Ramos (cell line): ENCODE results near the gene LINC01488.

Experiments used
- in situ Hi-C: fragments of 300-500 bp; cut with MboI; formaldehyde crosslinking; loops from one replicate; pipeline ENCODE4 v1.14.3; 2022; ENCODE audit warnings: low sequenced_read_pairs; ENCODE audit not compliant: unreplicated experiment

Gene LINC01488

DNA sequence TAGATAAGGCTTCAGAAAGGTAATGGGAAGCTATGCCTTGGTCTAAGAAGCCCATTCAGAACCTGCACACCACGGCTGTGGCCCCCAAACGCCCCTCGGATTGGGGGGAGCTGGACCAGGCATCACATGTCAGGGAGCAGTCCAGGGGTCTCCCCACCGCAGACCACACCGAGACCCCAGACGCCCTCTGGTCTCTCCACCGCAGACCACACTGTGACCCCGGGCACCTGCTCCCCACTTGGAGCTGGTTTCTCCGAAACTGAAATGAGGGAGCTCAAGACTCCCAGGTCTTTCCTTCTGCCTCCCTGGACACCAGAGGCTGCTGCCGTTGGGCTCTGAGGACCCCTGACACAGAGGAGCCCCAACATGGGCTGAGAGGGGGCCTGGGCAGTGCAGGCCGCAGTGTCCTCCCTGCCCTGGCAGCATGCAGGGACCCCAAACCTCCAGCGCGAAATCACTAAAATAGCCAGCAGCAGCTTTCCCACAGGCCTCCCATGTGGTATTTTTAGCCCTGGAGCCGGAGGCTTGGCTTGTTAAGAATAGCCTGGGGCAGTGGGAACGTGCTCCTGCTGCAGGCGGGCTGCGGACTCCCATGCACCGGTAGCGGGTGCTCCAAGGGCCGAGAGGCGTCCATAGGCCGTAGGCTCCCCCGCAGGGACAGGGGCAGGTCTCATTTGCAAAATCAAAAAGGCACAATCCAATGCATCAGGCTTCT lies 7.7 kb downstream of the LINC01488 start:
- in situ Hi-C loops, result no loop called here

GRCh38 chr11:69489746-69490365 lies 8.4 kb downstream of the LINC01488 start:
- in situ Hi-C loops, result no loop called here

DNA sequence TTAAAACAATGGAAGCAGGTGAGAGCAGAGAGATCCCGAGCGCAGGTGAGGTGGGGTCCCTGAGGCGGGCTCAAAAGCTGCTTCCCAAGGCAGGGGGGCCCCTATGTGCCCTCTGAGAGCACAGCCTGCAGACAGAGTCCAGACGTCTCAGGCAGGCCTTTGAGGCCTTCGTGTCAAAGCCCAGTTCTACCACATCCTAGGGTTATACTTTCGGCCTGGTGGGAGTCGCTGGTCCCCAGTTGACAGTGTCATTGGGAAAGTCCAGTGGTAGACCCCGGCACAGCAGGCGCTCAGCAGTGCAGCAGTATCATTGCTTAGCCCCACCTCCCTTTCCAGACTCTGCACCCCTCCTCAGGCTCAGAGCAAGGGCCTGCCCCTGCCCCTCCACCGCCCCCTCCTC lies 9.1 kb downstream of the LINC01488 start:
- in situ Hi-C loops, result no loop called here

DNA sequence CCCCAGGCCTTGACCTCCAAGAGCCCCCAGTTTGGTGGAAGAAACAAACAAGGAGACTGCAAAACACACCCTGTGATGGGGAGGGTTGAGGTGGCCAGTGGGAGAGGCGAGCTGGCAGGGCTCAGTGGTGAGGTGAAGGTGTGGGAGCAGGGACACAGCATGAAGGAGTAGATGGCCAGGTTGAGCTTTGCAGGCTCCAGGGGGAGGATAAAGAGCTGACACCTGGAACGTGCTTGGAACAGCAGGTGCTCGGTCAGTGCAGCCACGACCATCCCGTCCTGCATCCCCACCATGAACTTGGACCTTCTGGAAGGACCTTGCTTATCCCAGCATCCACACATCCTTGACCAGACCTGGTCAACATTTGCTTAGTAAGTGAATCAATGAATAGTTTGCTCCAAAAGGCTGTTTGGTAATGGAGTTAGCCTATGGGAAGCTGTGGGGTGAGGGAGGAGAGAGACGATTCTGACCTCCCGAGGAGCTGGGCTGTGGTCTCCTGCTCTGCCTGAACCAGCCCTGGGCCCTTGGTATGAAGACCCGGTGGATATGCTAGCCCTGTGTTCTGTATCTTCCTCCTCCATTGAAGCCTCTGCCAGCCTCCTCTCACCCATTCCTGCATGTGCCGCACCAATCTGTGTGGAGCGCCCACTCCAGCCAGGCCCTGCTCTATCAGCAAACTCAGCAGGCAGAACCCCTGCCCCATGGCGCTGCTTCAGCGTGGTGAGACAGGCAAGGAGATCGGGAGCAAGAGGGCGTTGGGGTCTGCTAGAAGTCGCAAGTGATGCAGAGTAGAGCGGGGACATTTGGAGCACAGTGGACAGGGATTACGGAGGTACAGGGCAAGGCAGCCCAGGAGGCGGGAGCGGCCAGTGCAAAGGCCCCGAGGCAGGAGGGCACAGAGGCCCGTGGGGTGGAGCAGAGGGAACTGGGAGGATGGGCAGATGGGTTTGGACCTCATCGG lies 9.9 kb downstream of the LINC01488 start:
- in situ Hi-C loops, result no loop called here

DNA sequence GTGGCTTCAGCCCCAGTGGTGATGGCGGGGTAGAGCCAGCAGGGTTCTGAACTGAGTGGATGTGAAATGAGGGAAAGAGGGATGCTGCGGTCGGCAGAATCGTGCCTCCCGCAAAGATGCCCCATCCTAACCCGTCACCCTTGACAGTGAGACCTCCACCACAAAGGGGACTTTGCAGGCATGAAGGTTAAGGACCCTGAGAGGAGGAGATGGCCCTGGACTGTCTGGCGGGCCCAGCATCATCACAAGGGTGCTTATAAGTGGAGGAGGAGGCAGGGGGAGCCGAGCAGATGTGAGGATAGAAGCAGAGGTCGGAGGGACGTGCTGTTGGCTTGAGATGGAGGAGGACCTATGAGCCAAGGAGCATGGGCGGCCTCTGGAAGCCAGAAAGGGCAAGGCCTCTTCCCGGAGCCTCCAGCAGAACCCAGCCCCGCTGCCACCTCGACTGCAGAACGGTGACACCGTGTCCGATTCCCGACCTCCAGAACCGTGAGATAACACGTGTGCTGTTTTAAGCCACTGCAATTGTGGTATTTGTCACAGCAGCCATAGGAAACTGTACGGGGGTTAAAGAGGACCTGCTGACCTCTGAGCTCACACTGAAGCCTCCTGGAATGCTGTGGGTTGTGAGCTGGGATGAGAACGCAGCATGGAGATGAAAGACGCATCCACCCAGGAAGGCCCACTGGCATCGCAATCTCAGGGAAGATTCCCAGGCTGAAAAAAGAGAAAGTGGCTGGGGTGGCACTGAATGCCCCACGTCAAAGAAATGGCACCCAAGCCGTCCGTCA lies 10.9 kb downstream of the LINC01488 start:
- in situ Hi-C loops, result no loop called here

DNA sequence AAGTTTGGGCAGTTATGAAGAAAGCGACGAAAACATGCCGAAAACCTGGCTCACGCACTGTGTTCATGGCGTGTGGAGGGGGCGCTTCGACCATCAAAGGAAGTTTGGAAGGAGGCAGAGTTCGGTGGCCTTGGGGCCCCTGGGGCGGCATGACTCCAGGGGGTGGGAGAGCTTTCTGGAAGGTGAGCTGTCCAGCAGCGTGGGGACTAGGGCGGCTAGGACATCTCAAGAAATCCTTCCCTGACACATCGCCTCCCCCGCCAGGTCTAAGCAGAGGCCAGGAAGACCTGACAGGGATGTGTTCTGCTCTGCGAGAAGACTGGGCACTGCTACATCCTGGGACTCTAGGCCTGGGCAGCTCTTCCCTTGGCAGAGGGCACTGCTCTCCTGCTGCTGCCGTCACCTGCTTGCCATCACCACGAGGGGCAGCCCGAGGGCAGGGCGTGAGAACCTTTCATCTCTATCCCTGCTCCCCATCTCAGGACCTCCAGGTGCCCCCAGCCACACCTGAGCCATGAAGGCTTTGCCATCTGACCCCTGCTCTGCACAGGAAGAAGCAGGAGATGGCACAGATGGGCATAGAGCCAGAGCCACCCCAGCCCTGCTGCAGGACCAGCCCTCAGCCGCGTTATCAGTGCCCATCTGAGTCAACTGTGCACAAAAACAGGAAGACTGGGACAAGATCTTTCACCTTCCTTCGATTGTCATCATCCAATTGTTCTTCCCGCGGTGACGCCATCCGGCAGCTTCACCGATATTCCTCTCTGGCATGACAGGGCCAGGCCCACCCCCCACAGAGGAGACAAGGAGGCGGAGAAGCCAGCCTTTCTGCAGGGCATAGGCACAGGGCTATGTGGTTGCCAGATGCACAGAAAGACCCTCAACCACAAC lies 12.7 kb downstream of the LINC01488 start:
- in situ Hi-C loops, result no loop called here

DNA sequence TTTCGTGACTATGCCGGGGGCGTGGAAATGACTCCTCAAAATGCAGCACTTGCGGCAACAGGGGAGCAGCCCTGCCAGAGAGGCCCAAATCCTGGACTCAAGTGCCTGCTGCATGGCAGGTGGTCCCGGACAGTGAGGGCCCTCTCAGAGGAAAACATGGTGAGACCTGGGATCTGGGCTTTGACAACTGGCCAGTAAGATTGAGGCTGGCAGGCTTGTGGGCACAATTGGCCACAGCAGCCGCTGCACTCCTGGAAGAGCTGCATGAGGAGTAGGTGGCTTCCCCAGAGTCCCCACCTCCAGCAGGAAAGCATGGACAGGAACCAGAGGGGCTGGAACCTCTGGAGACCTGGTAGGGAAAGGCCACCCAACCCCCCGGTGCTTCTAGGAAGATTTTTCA lies 13.4 kb downstream of the LINC01488 start:
- in situ Hi-C loops, result no loop called here

- in situ Hi-C loops, result no loop called here
These were observed 14.2 kb downstream of the LINC01488 start for GRCh38 chr11:69495441-69496201.

DNA sequence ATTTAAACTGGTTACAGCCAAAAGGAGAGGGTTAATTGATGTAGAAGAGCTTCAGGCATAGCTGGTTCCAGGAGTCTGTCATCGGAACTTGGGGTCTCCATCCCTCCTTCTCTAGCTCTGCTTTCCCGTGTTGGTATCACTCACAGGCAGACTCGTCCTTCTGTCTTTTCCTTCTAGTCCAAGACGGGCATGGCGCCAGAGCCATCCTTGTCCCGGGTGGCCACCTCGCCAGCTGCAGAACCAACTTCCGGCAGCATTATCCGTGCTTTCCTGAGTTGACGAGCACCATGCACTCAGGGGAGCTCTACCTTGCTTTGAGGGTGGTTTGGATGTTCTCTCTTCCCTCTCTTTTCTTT lies 14.7 kb downstream of the LINC01488 start:
- in situ Hi-C loops, result no loop called here

DNA sequence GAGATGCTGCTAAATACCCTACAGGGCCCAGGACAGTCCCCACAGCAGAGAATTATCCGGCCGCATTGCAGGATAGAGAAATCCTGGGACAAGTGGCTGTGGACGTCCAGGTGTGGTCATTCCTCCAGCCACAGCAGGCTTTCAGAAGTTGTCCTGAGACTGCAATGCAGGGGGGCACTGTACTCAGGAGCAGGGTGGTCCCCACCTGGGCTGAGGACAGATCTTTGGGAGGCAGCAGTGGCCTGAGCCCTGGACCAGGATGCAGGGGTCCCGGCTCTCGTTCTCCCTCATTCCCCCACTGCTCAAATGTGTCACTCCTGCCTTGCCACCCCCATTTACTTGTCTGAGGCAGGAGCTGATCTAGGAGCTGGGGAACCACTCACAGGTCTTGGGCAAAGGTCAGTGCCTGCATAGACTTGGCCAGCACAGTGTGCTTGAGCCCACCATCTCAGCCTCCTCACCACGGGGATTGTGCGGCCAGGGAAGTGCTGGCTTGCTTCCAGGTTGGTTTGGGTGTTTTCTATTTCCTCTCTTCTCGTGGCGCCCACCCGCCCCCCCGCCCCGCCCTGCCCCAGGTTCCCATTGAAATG lies 15.3 kb downstream of the LINC01488 start:
- in situ Hi-C loops, result no loop called here

GRCh38 chr11:69497221-69497787 lies 15.8 kb downstream of the LINC01488 start:
- in situ Hi-C loops, result no loop called here

GRCh38 chr11:69498614-69499175 lies 17.2 kb downstream of the LINC01488 start:
- in situ Hi-C loops, result no loop called here

- in situ Hi-C loops, result no loop called here
These were observed 17.9 kb downstream of the LINC01488 start for GRCh38 chr11:69499186-69499917.

DNA sequence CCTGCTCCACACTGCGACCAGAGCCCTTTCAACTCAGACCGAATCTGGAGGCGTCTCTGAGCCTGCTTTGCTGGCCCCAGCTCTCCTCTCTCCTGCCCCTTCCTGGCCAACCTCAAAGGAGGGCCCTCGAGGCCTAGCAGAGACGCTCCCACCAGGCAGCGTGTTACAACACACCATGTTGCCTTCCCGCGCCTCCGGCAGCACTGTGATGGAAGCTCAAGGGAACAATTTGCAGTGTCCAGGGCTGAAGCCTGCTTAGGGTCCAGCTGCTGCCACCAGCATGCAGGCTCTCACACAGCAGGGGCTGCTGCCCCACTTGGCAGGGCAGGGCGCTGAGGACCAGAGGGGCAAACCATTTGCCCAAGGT lies 18.4 kb downstream of the LINC01488 start:
- in situ Hi-C loops, result no loop called here

GRCh38 chr11:69500285-69501120 lies 19.0 kb downstream of the LINC01488 start:
- in situ Hi-C loops, result no loop called here

DNA sequence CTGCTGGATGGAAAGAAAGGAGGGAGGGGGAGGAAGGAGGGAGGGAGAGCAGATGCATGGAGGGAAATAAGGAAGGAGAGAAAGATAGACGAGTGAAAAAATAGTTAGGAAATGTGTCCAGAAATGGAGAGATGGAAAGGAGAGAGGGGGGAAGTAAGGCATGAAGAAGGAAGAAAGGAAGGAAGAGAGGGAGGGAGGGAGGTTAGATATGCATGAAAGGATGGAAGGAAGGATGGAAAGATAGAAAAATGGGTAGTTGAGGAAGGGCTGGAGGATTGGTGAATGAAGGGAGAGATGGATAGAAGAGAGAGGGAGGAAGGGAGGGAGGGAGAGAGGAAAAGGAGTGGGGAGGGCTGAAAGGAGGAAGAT lies 19.6 kb downstream of the LINC01488 start:
- in situ Hi-C loops, result no loop called here
